ENCODE results near the gene EXOC1. TPM values are rescaled to one million over a fixed set of nuclear protein-coding genes. Genes with fewer than 3 reads are reported as not detected.

Gene EXOC1
- total RNA-seq, 1 donor from 2014 or later = 41.1 TPM

- no peak for TF ChIP-seq CTCF (IDR thresholded peaks at IDR 0.05; ENCODE audit: insufficient read depth, low read length, poor library complexity, severe bottlenecking)
- Histone ChIP-seq H3K27me3 (ENCODE audit: control insufficient read depth, insufficient read depth, low read length) (no peaks in the 10 kb centered on the region), H3K36me3 (ENCODE audit: control insufficient read depth, insufficient read depth, low read length) (no peaks in the 10 kb centered on the region), H3K4me3 (ENCODE audit: low read depth, low read length) (no peak overlapping the region)
- DNase-seq (ENCODE audit: low read depth) = no peak
Observed at GRCh38 chr4:55920571-55920970, 67.1 kb downstream of the EXOC1 start.

DNA sequence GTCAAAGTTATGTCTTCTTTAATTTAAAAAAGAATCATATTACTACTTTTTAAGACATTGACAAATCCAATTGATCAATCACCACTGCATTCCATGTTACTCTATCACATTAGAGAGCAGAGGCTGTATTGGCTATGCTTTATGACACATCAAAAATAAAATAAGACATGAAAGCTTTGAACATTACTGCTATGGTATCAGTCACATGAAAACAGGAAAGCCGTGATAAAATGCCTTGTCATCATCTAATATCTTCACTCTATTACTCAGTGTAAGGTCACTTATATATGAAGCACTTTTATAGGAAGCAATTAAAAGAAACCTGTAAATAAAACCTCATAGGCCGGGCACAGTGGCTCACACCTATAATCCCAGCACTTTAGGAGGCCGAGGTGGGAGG lies 67.6 kb downstream of the EXOC1 start:
- Histone ChIP-seq H3K4me3 (ENCODE audit: low read depth, low read length) (no peak overlapping the region), H3K36me3 (ENCODE audit: control insufficient read depth, insufficient read depth, low read length) (no peaks in the 10 kb centered on the region), H3K27me3 (ENCODE audit: control insufficient read depth, insufficient read depth, low read length) (no peaks in the 10 kb centered on the region)
- TF ChIP-seq CTCF (IDR thresholded peaks at IDR 0.05; ENCODE audit: insufficient read depth, low read length, poor library complexity, severe bottlenecking) = no peak
- DNase-seq (ENCODE audit: low read depth) = no peak

- no peak for TF ChIP-seq CTCF (IDR thresholded peaks at IDR 0.05; ENCODE audit: insufficient read depth, low read length, poor library complexity, severe bottlenecking)
- H3K4me3 ChIP-seq (ENCODE audit: low read depth, low read length) = no peak overlapping the region
Observed at GRCh38 chr4:55925241-55925640, 71.8 kb downstream of the EXOC1 start.

GRCh38 chr4:55926610-55927009 lies 73.2 kb downstream of the EXOC1 start:
- H3K36me3 ChIP-seq (ENCODE audit: control insufficient read depth, insufficient read depth, low read length) = no peaks in the 10 kb centered on the region
- H3K4me3 ChIP-seq (ENCODE audit: low read depth, low read length) = no peak overlapping the region
- no peak for TF ChIP-seq CTCF (IDR thresholded peaks at IDR 0.05; ENCODE audit: insufficient read depth, low read length, poor library complexity, severe bottlenecking)
- no peaks in the 10 kb centered on the region for H3K27me3 ChIP-seq (ENCODE audit: control insufficient read depth, insufficient read depth, low read length)
- no peak for DNase-seq (ENCODE audit: low read depth)

More at GRCh38 chr4:55925241-55925640, 71.8 kb downstream of the EXOC1 start:
- no peak for DNase-seq (ENCODE audit: low read depth)
- Histone ChIP-seq H3K36me3 (ENCODE audit: control insufficient read depth, insufficient read depth, low read length) (no peaks in the 10 kb centered on the region), H3K27me3 (ENCODE audit: control insufficient read depth, insufficient read depth, low read length) (no peaks in the 10 kb centered on the region)

GRCh38 chr4:55927803-55928437 lies 74.5 kb downstream of the EXOC1 start:
- Histone ChIP-seq H3K36me3 (ENCODE audit: control insufficient read depth, insufficient read depth, low read length) (no peaks in the 10 kb centered on the region), H3K4me3 (ENCODE audit: low read depth, low read length) (no peak overlapping the region), H3K27me3 (ENCODE audit: control insufficient read depth, insufficient read depth, low read length) (no peaks in the 10 kb centered on the region)
- no peak for DNase-seq (ENCODE audit: low read depth)
- TF ChIP-seq CTCF (IDR thresholded peaks at IDR 0.05; ENCODE audit: insufficient read depth, low read length, poor library complexity, severe bottlenecking) = no peak

DNA sequence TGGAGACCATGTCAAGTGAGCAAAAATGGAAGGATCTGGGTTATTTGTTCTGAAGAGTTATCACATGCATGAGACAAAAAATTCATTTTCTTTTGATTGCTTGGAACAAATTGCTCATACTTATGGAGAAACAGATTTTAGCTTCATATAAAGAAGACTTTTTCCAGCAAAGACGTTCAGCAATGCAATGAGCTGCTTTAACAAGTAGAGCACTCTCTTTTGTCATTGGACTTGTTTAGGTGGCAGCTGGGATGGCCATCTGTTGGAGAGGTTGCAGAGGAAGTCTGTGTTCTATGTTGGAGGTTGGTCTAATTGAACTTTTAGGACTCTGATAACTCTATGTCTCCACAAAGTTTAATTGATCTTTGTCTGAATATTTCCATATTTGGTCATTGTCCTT lies 75.4 kb downstream of the EXOC1 start:
- TF ChIP-seq CTCF (IDR thresholded peaks at IDR 0.05; ENCODE audit: insufficient read depth, low read length, poor library complexity, severe bottlenecking) = no peak
- no peaks in the 10 kb centered on the region for H3K36me3 ChIP-seq (ENCODE audit: control insufficient read depth, insufficient read depth, low read length)
- H3K27me3 ChIP-seq (ENCODE audit: control insufficient read depth, insufficient read depth, low read length) = no peaks in the 10 kb centered on the region
- DNase-seq (ENCODE audit: low read depth) = no peak
- no peak overlapping the region for H3K4me3 ChIP-seq (ENCODE audit: low read depth, low read length)

Measured in kidney epithelial cell (primary cell).